ENCODE results near the gene MYH14.
"Not testable (repeated sequence)": the region's sequence is repeated elsewhere in the genome, so short reads cannot be mapped to it uniquely, and the experiment has no call there.

Gene MYH14

DNA sequence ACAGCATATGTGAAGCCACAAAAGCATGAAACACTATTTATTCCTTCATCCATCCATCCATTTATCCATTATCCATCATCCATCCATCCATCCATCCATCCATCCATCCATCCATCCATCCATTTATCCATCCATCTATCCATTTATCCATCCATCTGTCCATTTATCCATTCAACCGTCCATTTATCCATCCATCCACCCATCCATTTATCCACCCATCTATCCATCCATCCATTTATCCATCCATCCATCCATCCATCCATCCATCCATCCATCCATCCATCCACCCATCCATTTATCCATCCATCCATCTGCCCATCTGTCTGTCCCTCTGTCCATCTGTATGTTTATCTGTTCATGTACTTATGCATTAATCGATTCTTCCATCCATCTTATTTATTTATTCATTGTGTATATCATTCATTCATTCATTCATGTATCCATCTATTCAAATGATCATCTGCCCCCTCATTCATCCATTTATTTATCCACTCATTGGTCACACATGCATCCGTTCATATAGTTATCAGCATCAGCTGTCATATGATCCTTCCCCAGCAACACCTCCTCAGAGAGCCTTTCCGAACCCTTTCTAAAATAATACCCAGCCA lies 7.0 kb upstream of the MYH14 start:
- DNase-seq: no peak

DNA sequence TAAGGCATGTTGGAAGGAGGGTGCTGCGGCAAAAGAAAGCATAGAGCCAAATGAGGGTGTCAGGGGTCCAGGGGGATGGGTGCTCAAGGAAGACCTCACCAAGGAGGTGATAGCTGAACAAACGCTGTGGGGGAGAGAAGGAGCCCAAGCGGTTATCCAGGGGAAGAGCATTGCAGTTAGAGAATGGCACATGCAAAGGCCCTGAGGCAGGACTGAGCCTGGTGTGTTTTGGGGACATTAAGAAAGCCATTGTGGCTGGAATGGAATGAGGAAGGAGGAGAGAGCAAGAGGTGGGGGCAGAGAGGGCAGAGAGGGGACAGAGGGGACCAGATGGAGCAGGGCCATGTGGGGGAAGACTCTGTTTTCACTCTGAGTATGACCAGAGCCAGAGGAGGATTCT lies 6.1 kb upstream of the MYH14 start:
- no peak for DNase-seq

DNA sequence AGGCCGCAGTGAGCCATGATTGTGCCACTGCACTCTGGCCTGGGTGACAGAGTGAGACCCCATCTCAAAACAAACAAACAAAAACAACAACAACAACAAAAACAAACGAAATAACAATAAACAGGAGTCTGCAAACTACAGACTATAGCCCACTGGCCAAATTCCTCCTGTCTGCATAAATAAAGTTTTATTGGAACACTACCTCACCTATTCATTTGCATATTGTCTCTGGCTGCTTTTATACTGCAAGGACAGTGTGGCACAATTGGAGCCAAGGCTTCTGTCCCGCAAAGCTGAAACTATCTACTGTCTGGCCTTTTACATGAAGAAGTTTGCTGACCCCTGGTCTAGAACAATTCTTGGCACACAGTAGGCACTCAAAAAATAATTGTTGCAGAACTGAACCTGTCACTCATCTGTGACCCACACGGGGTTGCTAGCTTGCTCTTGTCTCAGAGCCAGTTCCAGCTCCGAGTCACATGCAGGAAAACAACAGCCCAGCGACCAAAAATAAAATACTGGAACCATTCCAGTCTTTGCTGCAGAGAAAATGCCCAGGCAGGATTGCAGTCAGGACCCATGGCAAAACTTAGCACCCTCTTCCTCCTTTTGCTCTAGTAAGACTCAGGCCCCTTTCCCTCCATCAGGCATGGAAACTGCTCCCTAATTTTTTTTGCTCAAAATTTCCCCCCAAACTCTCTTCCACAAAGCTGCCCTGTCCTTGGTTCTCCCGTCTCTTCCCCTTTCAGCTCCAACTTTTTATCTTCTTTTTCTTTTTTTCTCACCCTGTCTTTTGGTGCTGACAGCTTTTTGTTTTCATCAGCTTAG lies 4.8 kb upstream of the MYH14 start:
- DNase-seq: no peak

- DNase-seq: no peak
These were observed 4.2 kb upstream of the MYH14 start for GRCh38 chr19:50199259-50199555.

- no peak for DNase-seq
These were observed 1.0 kb upstream of the MYH14 start for GRCh38 chr19:50202386-50202785.

GRCh38 chr19:50202962-50203280 lies 501 bp upstream of the MYH14 start:
- no peak for DNase-seq

GRCh38 chr19:50204081-50204428 lies 633 bp downstream of the MYH14 start:
- no peak for DNase-seq

DNA sequence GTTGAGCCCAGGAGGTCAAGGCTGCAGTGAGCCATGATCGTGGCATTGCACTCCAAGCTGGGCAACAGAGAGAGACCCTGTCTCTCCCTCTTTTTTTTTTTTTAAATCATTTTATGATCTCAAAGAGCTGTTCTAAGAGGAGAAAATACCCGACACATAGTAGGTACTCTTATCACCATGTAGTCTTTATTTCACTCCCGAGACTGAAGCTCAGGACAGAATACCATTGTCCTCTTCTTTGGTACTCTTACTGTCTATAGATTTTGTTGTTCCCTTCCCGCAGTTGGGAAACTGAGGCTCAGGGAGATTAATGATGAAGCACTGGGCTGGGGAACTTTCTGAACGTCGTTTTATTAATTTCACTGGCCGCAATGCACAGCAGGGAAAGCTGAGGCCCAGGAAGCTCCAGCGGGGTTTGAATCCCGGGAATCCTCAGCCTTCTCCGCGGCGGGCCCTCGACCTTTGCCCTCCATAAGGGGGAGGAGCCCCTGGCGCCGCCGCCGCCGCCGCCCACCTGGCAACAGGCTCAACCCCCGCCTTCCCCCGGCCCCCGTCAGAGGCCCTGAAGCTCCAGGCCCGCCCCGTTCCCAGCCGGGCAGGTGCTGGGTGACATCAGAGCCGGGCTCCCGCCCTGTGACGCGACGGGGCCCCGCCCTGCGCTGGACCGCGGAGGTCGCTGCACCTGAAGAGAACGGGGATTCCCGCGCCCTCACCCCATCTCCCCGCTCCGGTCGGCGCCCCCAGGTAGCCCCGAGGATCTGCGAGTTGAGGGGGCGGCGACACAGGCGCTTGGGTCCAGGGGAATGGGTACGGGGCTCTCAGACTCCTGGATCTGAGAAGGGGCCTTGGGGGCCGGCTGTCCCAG lies 1.6 kb downstream of the MYH14 start:
- DNase-seq: peak; percentile 40

GRCh38 chr19:50205681-50206138 lies 2.3 kb downstream of the MYH14 start:
- no peak for DNase-seq

GRCh38 chr19:50206191-50206590 lies 2.8 kb downstream of the MYH14 start:
- no peak for DNase-seq

DNA sequence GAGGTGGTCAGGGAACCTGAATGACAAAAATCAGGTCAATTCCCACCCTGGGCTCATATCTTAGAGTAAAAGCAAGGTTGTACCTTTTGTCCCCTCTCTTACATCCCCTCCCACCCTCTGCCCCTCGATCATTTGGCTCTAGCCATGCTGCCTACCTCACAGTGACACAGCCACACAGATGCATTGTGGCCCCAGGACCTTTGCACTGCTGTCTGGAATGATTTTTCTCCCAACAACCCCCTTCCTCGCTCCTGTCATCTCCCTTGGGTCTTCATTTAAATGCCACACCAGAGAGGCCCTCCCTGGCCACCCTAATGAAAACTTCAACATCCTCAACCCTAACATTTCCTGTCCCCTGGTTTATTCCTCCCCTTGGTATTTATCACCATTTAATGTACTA lies 4.3 kb downstream of the MYH14 start:
- no peak for DNase-seq

- DNase-seq: no peak
These were observed 5.7 kb downstream of the MYH14 start for GRCh38 chr19:50209131-50209530.

DNA sequence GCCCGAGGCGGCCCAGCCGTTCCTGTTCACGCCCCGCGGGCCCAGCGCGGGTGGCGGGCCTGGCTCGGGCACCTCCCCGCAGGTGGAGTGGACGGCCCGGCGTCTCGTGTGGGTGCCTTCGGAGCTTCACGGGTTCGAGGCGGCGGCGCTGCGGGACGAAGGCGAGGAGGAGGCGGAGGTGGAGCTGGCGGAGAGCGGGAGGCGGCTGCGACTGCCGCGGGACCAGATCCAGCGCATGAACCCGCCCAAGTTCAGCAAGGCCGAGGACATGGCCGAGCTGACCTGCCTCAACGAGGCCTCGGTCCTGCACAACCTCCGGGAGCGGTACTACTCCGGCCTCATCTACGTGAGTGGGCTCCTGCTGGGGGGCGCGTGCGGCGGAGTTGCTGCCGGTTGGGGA lies 7.0 kb downstream of the MYH14 start:
- no peak for DNase-seq

- DNase-seq: no peak
These were observed 10.5 kb downstream of the MYH14 start for GRCh38 chr19:50213925-50214324.

- DNase-seq: no peak
These were observed 11.5 kb downstream of the MYH14 start for GRCh38 chr19:50214699-50215543.

GRCh38 chr19:50215820-50216219 lies 12.4 kb downstream of the MYH14 start:
- no peak for DNase-seq

- DNase-seq: no peak
These were observed 17.7 kb downstream of the MYH14 start for GRCh38 chr19:50221087-50221486.

DNA sequence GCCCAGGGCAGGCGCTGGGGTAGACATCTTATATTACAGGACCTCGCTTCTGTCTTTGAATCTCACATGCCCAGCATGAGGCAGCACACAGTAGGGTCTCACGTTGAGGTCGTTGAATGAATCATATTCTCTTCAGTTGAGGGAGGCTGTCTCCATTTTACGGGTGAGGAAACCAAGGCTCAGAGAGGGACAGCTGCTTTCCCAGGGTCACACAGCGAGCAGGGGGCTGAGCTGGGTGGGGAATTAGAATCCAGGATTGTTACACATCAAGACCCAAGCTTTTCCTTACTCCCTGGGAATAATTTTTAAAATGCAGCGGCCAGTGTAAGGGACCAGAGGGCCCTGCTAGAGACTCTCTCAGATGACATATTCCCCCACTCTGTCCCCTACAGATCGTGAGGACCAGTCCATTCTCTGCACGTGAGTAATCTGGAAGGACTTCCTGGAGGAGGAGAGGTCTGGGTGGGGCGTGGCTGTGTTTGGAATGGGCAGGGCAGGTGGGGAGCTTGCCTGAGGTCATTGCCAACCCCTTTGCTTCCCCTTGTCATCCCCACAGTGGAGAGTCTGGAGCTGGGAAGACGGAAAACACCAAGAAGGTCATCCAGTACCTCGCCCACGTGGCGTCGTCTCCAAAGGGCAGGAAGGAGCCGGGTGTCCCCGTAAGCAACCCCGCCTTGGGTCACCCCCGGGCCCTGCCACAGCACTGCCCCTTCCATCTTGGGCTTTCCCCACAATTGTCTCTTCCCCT lies 19.4 kb downstream of the MYH14 start:
- DNase-seq: no peak

- DNase-seq: no peak
These were observed 20.0 kb downstream of the MYH14 start for GRCh38 chr19:50223439-50223716.

- no peak for DNase-seq
These were observed 21.7 kb downstream of the MYH14 start for GRCh38 chr19:50224986-50225747.

DNA sequence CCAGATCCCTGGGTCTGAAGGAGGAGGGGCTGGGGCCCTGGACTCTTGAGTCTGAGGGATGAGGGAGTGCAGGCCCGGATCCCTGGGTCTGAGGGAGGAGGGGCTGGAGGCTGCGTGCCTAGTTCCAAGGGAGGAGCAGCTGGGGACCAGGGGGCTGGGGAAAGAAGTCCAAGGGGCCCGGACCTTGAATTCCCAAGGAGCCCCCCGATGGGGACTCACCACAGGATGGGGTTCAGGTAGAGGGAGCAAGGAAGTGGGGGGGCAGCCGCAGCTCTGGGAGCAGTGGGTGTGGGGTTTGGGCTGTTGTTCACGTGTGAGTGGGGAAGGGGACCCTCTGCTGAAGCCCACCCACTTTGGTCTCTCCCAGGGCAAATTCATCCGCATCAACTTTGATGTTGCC lies 23.1 kb downstream of the MYH14 start:
- DNase-seq: no peak

- not testable (repeated sequence) for DNase-seq
These were observed 24.7 kb downstream of the MYH14 start for GRCh38 chr19:50228153-50228552.
